HEK293T (cell line): Measurements from ENCODE around the gene ARRB1.

Source experiments
- BHLHE40 ChIP-seq: fragments of 450-650 bp; IDR thresholded peaks from 2 replicates; pipeline ENCODE4 v1.6.1; 2016; ENCODE audit warnings: mild to moderate bottlenecking, moderate library complexity, borderline replicate concordance
- CTBP1 ChIP-seq: fragments of 450-650 bp; IDR thresholded peaks from 2 replicates; pipeline ENCODE4 v1.6.1; 2016; ENCODE audit warnings: borderline replicate concordance
- ELF4 ChIP-seq: fragments of 450-650 bp; IDR thresholded peaks from 2 replicates; pipeline ENCODE4 v1.6.1; 2017; ENCODE audit warnings: antibody characterized with exemption
- FOXM1 ChIP-seq: fragments of 450-650 bp; IDR thresholded peaks from 2 replicates; pipeline ENCODE4 v1.6.1; 2017; ENCODE audit warnings: mild to moderate bottlenecking, borderline replicate concordance
- HDGF ChIP-seq: fragments of 450-650 bp; IDR thresholded peaks from 2 replicates; pipeline ENCODE4 v1.6.1; 2017; ENCODE audit warnings: antibody characterized with exemption, borderline replicate concordance
- NFRKB ChIP-seq: fragments of 450-650 bp; IDR thresholded peaks from 2 replicates; pipeline ENCODE4 v1.6.1; 2016; ENCODE audit warnings: mild to moderate bottlenecking, moderate library complexity
- SP1 ChIP-seq: fragments of 450-650 bp; IDR thresholded peaks from 2 replicates; pipeline ENCODE4 v1.6.1; 2017
- TARDBP ChIP-seq: fragments of 450-650 bp; IDR thresholded peaks from 2 replicates; pipeline ENCODE4 v1.6.1; 2016

DNA sequence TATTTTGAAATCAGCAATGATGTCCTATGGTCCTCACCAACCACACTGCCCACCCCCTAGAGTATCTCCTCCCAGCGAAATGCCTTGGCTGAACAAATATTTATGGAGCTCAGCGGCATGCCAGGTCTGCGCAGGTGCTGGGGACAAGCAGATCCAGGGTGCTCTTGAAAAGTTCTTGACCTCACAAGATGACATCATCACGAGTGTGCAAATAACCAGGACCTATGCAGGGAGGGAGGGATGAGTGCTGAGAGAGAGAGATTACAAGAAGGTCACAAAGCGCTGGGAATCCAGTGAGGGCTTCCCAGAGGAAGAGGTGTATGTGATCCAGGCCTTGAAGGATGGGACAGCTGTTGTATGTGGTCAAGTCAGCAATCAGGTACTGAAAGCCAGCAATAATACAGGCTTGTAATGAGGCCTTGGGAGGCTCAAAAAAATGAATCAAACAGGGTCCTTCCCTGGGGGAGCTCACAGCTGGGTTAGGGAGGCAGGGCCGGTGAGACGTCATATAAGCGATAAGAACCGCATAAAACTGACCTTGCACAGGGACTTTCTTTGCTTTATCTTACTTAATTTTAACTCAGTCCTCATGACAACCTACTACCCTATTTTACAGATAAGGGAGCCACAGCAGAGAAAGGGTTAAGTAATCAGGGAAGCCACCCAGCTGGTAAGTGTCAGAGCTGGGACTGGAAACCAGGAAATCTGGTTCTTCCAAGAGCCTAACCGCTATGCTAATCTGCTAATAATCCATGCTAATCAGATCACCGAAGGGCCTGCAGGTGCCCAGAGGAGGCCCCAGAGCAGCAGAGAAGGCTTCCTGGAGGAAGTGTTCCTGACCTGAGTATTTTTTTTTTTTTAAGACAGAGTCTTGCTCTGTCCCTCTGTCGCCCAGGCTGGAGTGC lies 8.2 kb downstream of the ARRB1 start:
- TF ChIP-seq SP1 (no peak), HDGF (no peak), TARDBP (no peak), NFRKB (no peak), ELF4 (no peak), CTBP1 (no peak), BHLHE40 (no peak), FOXM1 (no peak)
